WTC11 (cell line): Measurements from ENCODE around the gene EDN3. TPM values are rescaled to one million over a fixed set of nuclear protein-coding genes. Genes with fewer than 3 reads are reported as not detected.

ENCODE experiments used
- ATAC-seq: fragments of 200-7000 bp; cut with Tn5 transposase; 2 replicates; pipeline ENCODE4 v1.10.0; 2021; ENCODE audit warnings: mild to moderate bottlenecking, moderate library complexity
- CTCF ChIA-PET: fragments of 300-600 bp; sonication (Branson Sonifier 250); formaldehyde crosslinking; loops from one replicate; lab custom pipeline; 2021; ENCODE audit warnings: antibody characterized with exemption; lab: Charles Lee
- POLR2A ChIA-PET: fragments of 350-600 bp; sonication (Branson Sonifier 250); formaldehyde crosslinking; loops from one replicate; lab custom pipeline; 2021; ENCODE audit warnings: antibody characterized with exemption; lab: Charles Lee
- DNase-seq: peaks from one replicate; pipeline ENCODE4 v3.0.0; 2021; ENCODE audit warnings: low spot score
- H3K27ac Mint-ChIP-seq: 2 replicates; pipeline ENCODE4 v1.8.0; 2021; ENCODE audit warnings: mixed read lengths
- H3K27me3 Mint-ChIP-seq: 2 replicates; pipeline ENCODE4 v1.8.0; 2021; ENCODE audit warnings: low read depth, mild to moderate bottlenecking, moderate library complexity, mixed read lengths
- H3K36me3 Mint-ChIP-seq: 2 replicates; pipeline ENCODE4 v1.8.0; 2021; ENCODE audit warnings: mixed read lengths
- H3K4me1 Mint-ChIP-seq: 2 replicates; pipeline ENCODE4 v1.8.0; 2022; ENCODE audit warnings: mixed read lengths
- H3K4me3 Mint-ChIP-seq: 2 replicates; pipeline ENCODE4 v1.8.0; 2021; ENCODE audit warnings: mild to moderate bottlenecking, moderate library complexity, mixed read lengths
- H3K9me3 Mint-ChIP-seq: 2 replicates; pipeline ENCODE4 v1.8.0; 2021; ENCODE audit warnings: mixed read lengths
- AFF4 ChIP-seq: sonication (generic); formaldehyde crosslinking; IDR thresholded peaks from 2 replicates; pipeline ENCODE4 v1.8.1; 2023; ENCODE audit warnings: mild to moderate bottlenecking, missing genetic modification reagents, borderline replicate concordance
- CDX4 ChIP-seq: fragments of 250-450 bp; sonication (Bioruptor Pico); IDR thresholded peaks from 2 replicates; pipeline ENCODE4 v1.9.0; 2021; ENCODE audit warnings: moderate library complexity, mild to moderate bottlenecking, inconsistent platforms, borderline replicate concordance
- CREB1 ChIP-seq: sonication (generic); formaldehyde crosslinking; IDR thresholded peaks from 2 replicates; pipeline ENCODE4 v1.8.0; 2023; ENCODE audit warnings: mild to moderate bottlenecking, missing genetic modification reagents
- ETV6 ChIP-seq: sonication (generic); formaldehyde crosslinking; IDR thresholded peaks from 2 replicates; pipeline ENCODE4 v1.8.1; 2022; ENCODE audit warnings: mild to moderate bottlenecking, missing genetic modification reagents
- FOXP1 ChIP-seq: sonication (generic); formaldehyde crosslinking; IDR thresholded peaks from 2 replicates; pipeline ENCODE4 v1.8.0; 2022; ENCODE audit warnings: missing genetic modification reagents, mild to moderate bottlenecking, moderate library complexity, borderline replicate concordance
- HMGA2 ChIP-seq: fragments of 250-450 bp; sonication (Bioruptor Pico); IDR thresholded peaks from 2 replicates; pipeline ENCODE4 v1.4.0; 2021; ENCODE audit warnings: mild to moderate bottlenecking, moderate library complexity
- IRF2 ChIP-seq: sonication (generic); formaldehyde crosslinking; IDR thresholded peaks from 2 replicates; pipeline ENCODE4 v1.8.0; 2022; ENCODE audit warnings: low read depth, missing genetic modification reagents, borderline replicate concordance
- JAZF1 ChIP-seq: fragments of 250-450 bp; sonication (Bioruptor Pico); IDR thresholded peaks from 2 replicates; pipeline ENCODE4 v1.9.0; 2021; ENCODE audit warnings: moderate library complexity, mild to moderate bottlenecking, inconsistent platforms
- MLX ChIP-seq: sonication (generic); formaldehyde crosslinking; IDR thresholded peaks from 2 replicates; pipeline ENCODE4 v1.8.1; 2023; ENCODE audit warnings: mild to moderate bottlenecking, missing genetic modification reagents, moderate library complexity
- NFATC4 ChIP-seq: fragments of 250-450 bp; sonication (Bioruptor Pico); IDR thresholded peaks from 2 replicates; pipeline ENCODE4 v1.9.0; 2021; ENCODE audit warnings: mild to moderate bottlenecking
- PRDM15 ChIP-seq: sonication (generic); formaldehyde crosslinking; IDR thresholded peaks from 2 replicates; pipeline ENCODE4 v1.8.0; 2022; ENCODE audit warnings: missing genetic modification reagents
- TEAD1 ChIP-seq: sonication (generic); formaldehyde crosslinking; IDR thresholded peaks from 2 replicates; pipeline ENCODE4 v1.8.0; 2022; ENCODE audit warnings: mild to moderate bottlenecking, missing genetic modification reagents
- ZNF121 ChIP-seq: sonication (generic); formaldehyde crosslinking; IDR thresholded peaks from 2 replicates; pipeline ENCODE4 v1.8.0; 2023; ENCODE audit warnings: missing genetic modification reagents
- ZNF317 ChIP-seq: sonication (generic); formaldehyde crosslinking; IDR thresholded peaks from 2 replicates; pipeline ENCODE4 v1.8.1; 2023; ENCODE audit warnings: low read depth, mild to moderate bottlenecking, moderate library complexity, missing genetic modification reagents, borderline replicate concordance
- ZNF416 ChIP-seq: fragments of 250-450 bp; sonication (Bioruptor Pico); IDR thresholded peaks from 2 replicates; pipeline ENCODE4 v1.9.0; 2021; ENCODE audit warnings: mild to moderate bottlenecking, inconsistent platforms
- ZNF425 ChIP-seq: fragments of 250-450 bp; sonication (Bioruptor Pico); conservative IDR thresholded peaks from 2 replicates; pipeline ENCODE4 v1.9.0; 2021; ENCODE audit warnings: mild to moderate bottlenecking
- total RNA-seq: library from RNA; stranded (reverse); gene quantifications from 3 replicates; pipeline ENCODE4 v1.2.3, GENCODE V29; 2021

Gene EDN3
- total RNA-seq, 1 experiment from 2014 or later = 0.13 TPM

- H3K36me3 Mint-ChIP-seq = no peaks in the 10 kb centered on the region
- H3K27ac Mint-ChIP-seq = no peak overlapping the region
- ATAC-seq (no peak), DNase-seq (no peak)
- ChIA-PET CTCF (no interaction called here), POLR2A (no interaction called here)
- no peak for TF ChIP-seq ZNF425 (CRISPR knock-in tag)
- no peak for TF ChIP-seq AFF4 (CRISPR knock-in tag)
- no peak for TF ChIP-seq MLX (CRISPR knock-in tag)
- TF ChIP-seq ZNF416 = no peak
- TF ChIP-seq ZNF121 (CRISPR knock-in tag) = no peak
- TF ChIP-seq HMGA2 (CRISPR knock-in tag) = no peak
- no peak for TF ChIP-seq ZNF317 (CRISPR knock-in tag)
- no peak for TF ChIP-seq IRF2 (CRISPR knock-in tag)
- no peak for TF ChIP-seq CDX4 (CRISPR knock-in tag)
- TF ChIP-seq PRDM15 (CRISPR knock-in tag) = no peak
- 0 out of 2 replicates have a peak, but pooled peaks cover 2% of the 10 kb centered on the region for H3K4me1 Mint-ChIP-seq
- no peaks in the 10 kb centered on the region for H3K9me3 Mint-ChIP-seq
- H3K27me3 Mint-ChIP-seq = peaks cover 4% of the 10 kb centered on the region; the same call in 1 of the 2 replicates
- H3K4me3 Mint-ChIP-seq = no peak overlapping the region
These were observed 20.0 kb downstream of the EDN3 start for GRCh38 chr20:59320426-59320825.

GRCh38 chr20:59320854-59321647 is 20.6 kb downstream of the EDN3 start:
- ATAC-seq (no peak), DNase-seq (no peak)
- Mint-ChIP-seq H3K4me3 (no peak overlapping the region), H3K27ac (no peak overlapping the region), H3K4me1 (0 out of 2 replicates have a peak, but pooled peaks cover 2% of the 10 kb centered on the region), H3K36me3 (no peaks in the 10 kb centered on the region), H3K27me3 (peaks cover 4% of the 10 kb centered on the region; the same call in 1 of the 2 replicates), H3K9me3 (no peaks in the 10 kb centered on the region)
- no peak for TF ChIP-seq ETV6
- no peak for TF ChIP-seq NFATC4
- no peak for TF ChIP-seq FOXP1
- TF ChIP-seq ZNF416 = no peak
- no peak for TF ChIP-seq JAZF1 (CRISPR knock-in tag)
- no peak for TF ChIP-seq ZNF121 (CRISPR knock-in tag)
- TF ChIP-seq MLX (CRISPR knock-in tag) = no peak
- no peak for TF ChIP-seq TEAD1 (CRISPR knock-in tag)
- no peak for TF ChIP-seq CREB1
- POLR2A ChIA-PET = no interaction called here
- CTCF ChIA-PET = no interaction called here
